Measurements from ENCODE around the gene HDAC4. TPM values are rescaled to one million over a fixed set of nuclear protein-coding genes. Genes with fewer than 3 reads are reported as not detected.

The HDAC4 gene
- total and polyA plus RNA-seq, 2 of the 8 experiments (the other 6 are each of a cell fraction or from before 2014, with no cell fraction given): 15.4 to 31.5 TPM

DNA sequence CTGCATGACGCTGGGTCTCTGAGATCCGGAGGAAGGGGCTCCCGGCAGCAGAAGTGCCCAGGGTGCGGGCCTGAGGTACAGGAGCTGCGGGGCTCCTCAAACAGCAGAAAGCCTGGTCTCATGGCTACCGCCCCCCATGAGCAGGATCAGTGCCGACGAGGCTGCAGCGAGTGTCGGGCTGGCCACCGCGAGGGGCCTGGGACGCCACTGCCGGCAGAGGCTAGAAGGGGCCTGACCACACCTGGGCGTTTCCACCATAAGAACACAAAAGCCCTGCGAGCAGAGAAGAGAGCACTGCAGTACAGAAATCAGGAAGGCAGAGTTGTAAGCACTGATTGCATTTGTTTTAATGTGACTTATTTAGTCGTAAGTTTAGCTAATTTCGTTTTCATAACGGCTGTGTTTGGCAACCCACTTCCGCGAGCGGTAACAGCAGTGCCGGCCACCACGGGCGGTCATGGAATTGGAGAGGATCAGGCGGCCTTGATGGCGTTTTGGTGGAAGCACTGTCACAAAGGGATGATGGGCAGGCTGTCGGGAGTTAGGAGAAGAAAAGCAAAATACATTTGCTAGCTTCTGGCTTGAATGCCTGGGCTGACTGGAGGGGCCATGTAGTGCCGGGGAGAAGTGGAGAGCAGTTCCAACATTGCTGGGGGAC lies 117.4 kb downstream of the HDAC4 start:
- Histone ChIP-seq H3K79me2 (ENCODE audit: control insufficient read depth in 1 of 2, insufficient read depth in 2 of 2, low read length in 2 of 2) (peaks cover 3 to 66% of the 10 kb centered on the region in 2 experiments; a peak in 3 of 4 replicates), H3K4me1 (replicated peaks in 1 of 4; ENCODE audit: control insufficient read depth in 3 of 4, insufficient read depth in 4 of 4, low read length in 3 of 4) (peaks cover 0 to 5% (median 0%) of the 10 kb centered on the region in 4 experiments; a peak in 2 of 7 replicates), H2BK120ac (replicated peaks; ENCODE audit: low read depth, low read length) (no peak overlapping the region), H4K20me1 (replicated peaks in 1 of 2; ENCODE audit: control insufficient read depth in 1 of 2, insufficient read depth in 2 of 2, low read length in 2 of 2) (peaks cover 4 to 8% of the 10 kb centered on the region in 2 experiments), H3K79me1 (ENCODE audit: low read depth, low read length) (peaks cover 13% of the 10 kb centered on the region), H3K4me3 (ENCODE audit: extremely low read depth in 1 of 4, insufficient read depth in 2 of 4, low read depth in 3 of 4, low read length in 4 of 4) (no peak overlapping the region), H4K91ac (replicated peaks; ENCODE audit: insufficient read length, low read length) (no peak overlapping the region), H3K56ac (replicated peaks; ENCODE audit: insufficient read length, low read depth, low read length) (no peak overlapping the region), H2BK20ac (ENCODE audit: low read length) (no peak overlapping the region), H3K18ac (ENCODE audit: extremely low read depth, low read length) (no peak overlapping the region; the same call in 1 of the 2 replicates), H2AK5ac (ENCODE audit: low read depth, low read length) (no peak overlapping the region), H3K23ac (ENCODE audit: insufficient read length) (no peak overlapping the region), H2BK5ac (ENCODE audit: low read depth, low read length) (peak overlapping the region; percentile 35; the same call in 1 of the 2 replicates), H2BK15ac (ENCODE audit: low read length) (no peak overlapping the region), H2BK12ac (ENCODE audit: low read depth, low read length) (no peak overlapping the region), H3K23me2 (ENCODE audit: low read depth, low read length) (0 out of 2 replicates have a peak, but pooled peaks cover 5% of the 10 kb centered on the region), H3K27ac (ENCODE audit: low read depth, low read length) (no peak overlapping the region), H3K4me2 (ENCODE audit: insufficient read depth in 1 of 2, low read depth in 2 of 2, low read length in 2 of 2) (no peak overlapping the region), H3K4ac (replicated peaks; ENCODE audit: insufficient read length, low read depth, low read length) (no peak overlapping the region), H4K5ac (ENCODE audit: insufficient read length, low read depth, low read length) (no peak overlapping the region), H3K36me3 (ENCODE audit: control insufficient read depth in 2 of 4, insufficient read depth in 4 of 4, low read length in 3 of 4) (no peaks in the 10 kb centered on the region), H3K14ac (ENCODE audit: insufficient read length) (no peak overlapping the region), H3K9ac (replicated peaks in 1 of 4; ENCODE audit: extremely low read depth in 1 of 4, low read depth in 3 of 4, low read length in 3 of 4) (no peak overlapping the region), H3K9me3 (ENCODE audit: insufficient read depth in 2 of 2, low read depth in 1 of 2, low read length in 1 of 2) (no peaks in the 10 kb centered on the region), H4K8ac (ENCODE audit: extremely low read depth, insufficient read depth, low read length) (no peak overlapping the region), H3K27me3 (replicated peaks in 1 of 4; ENCODE audit: control insufficient read depth in 3 of 4, extremely low read depth in 1 of 4, insufficient read depth in 3 of 4, low read length in 3 of 4) (no peaks in the 10 kb centered on the region), H2AFZ (ENCODE audit: low read length) (no peak overlapping the region)
- TF ChIP-seq CHD2 (IDR thresholded peaks at IDR 0.05; ENCODE audit: low read length) (no peak), RAD21 (IDR thresholded peaks at IDR 0.05 in 1 of 2, conservative IDR thresholded peaks at IDR 0.05 in 1 of 2; ENCODE audit: low read depth in 2 of 2, low read length in 2 of 2) (no peak), ASH2L (IDR thresholded peaks at IDR 0.05; ENCODE audit: low read length) (no peak), EZH2 (IDR thresholded peaks at IDR 0.05; ENCODE audit: low read depth, low read length, severe bottlenecking) (no peak), TEAD4 (IDR thresholded peaks at IDR 0.05; ENCODE audit: low read depth, low read length) (no peak), CTCF (IDR thresholded peaks at IDR 0.05; ENCODE audit: control extremely low read depth in 1 of 3, insufficient read depth in 1 of 3, low read depth in 1 of 3, low read length in 3 of 3) (no peak), MAFK (IDR thresholded peaks at IDR 0.05; ENCODE audit: low read depth, low read length) (no peak), CREB1 (IDR thresholded peaks at IDR 0.05) (no peak), SP2 (IDR thresholded peaks at IDR 0.05; ENCODE audit: low read length) (no peak), HDAC2 (IDR thresholded peaks at IDR 0.05; ENCODE audit: borderline replicate concordance in 1 of 2, low read depth in 2 of 2, low read length in 2 of 2) (no peak)
- ChIA-PET POLR2A (ENCODE audit: partially characterized antibody) (interaction anchor here (0.8 kb wide), 1 partner anchor 21 kb away, joined by 3 read pairs; no protein-coding TSS in a partner anchor), CTCF (ENCODE audit: partially characterized antibody) (interaction anchor here (0.7 to 1.9 kb wide), 10 partner anchors 9 to 139 kb away, joined by 3 to 7 read pairs (median 4); no protein-coding TSS in a partner anchor)
- WGBS, 2 experiments (ENCODE audit: extremely low coverage in 1 of 2, insufficient coverage in 1 of 2, insufficient read length in 1 of 2, insufficient replicate concordance in 2 of 2, low coverage in 1 of 2, low lambda C conversion rate in 2 of 2, missing lambda C conversion rate in 1 of 2): 93% methylated on average over 29 of the region's 29 CpGs; no CpG with 5 or more reads in 1 of the 2 experiments
- FAIRE-seq (no peak), DNase-seq (ENCODE audit: low read depth in 1 of 2, low spot score in 2 of 2) (no peak)

Measured in H1 (cell line).